Measurements from ENCODE around the gene ARHGEF28. TPM values are rescaled to one million over a fixed set of nuclear protein-coding genes. Genes with fewer than 3 reads are reported as not detected.

ARHGEF28 gene
- total RNA-seq, 2 experiments from 2014 or later, result not detected

GRCh38 chr5:73822989-73823339 is 197.0 kb downstream of the ARHGEF28 start:
- no peak for DNase-seq (ENCODE audit: low spot score)
- Histone ChIP-seq H4K20me1 (ENCODE audit: insufficient read depth, low read length) (no peaks in the 10 kb centered on the region), H3K36me3 (ENCODE audit: insufficient read depth, low read length) (no peaks in the 10 kb centered on the region), H3K27ac (ENCODE audit: low read depth, low read length, poor library complexity, severe bottlenecking) (no peak overlapping the region), H3K79me2 (ENCODE audit: insufficient read depth, low read depth, low read length) (no peaks in the 10 kb centered on the region), H3K4me1 (ENCODE audit: insufficient read depth, low read length, poor library complexity, severe bottlenecking) (no peaks in the 10 kb centered on the region), H3K4me3 (ENCODE audit: low read depth, low read length, poor library complexity, severe bottlenecking) (no peak overlapping the region), H3K9me2 (ENCODE audit: insufficient read depth, low read length) (no peaks in the 10 kb centered on the region), H3K9me3 (ENCODE audit: low read length) (no peaks in the 10 kb centered on the region), H2AFZ (ENCODE audit: low read length) (no peak overlapping the region), H3K4me2 (ENCODE audit: low read length) (no peak overlapping the region)
- no TSS peak for BruUV-seq (replicated peaks)
- POLR2A ChIA-PET, result interaction anchor here (0.6 kb wide), 1 partner anchor 20 kb away, joined by 3 read pairs; no protein-coding TSS in a partner anchor
- TF ChIP-seq EZH2phosphoT487 (IDR thresholded peaks at IDR 0.05; ENCODE audit: borderline replicate concordance, low read depth, low read length), result no peak
- TF ChIP-seq CTCF (conservative IDR thresholded peaks at IDR 0.05; ENCODE audit: low read length), result no peak
- CTCF ChIA-PET (ENCODE audit: unreplicated experiment), result no interaction called here
- intact Hi-C loops (cut with micrococcal nuclease; ENCODE audit: unreplicated experiment), result no loop called here

GRCh38 chr5:73823508-73823925 is 197.5 kb downstream of the ARHGEF28 start:
- ChIA-PET CTCF (ENCODE audit: unreplicated experiment) (no interaction called here), POLR2A (no interaction called here)
- no peak for DNase-seq (ENCODE audit: low spot score)
- H3K4me2 ChIP-seq (ENCODE audit: low read length), result no peak overlapping the region
- H2AFZ ChIP-seq (ENCODE audit: low read length), result no peak overlapping the region
- no TSS peak for BruUV-seq (replicated peaks)
- intact Hi-C loops (cut with micrococcal nuclease; ENCODE audit: unreplicated experiment), result no loop called here
- no peaks in the 10 kb centered on the region for H3K36me3 ChIP-seq (ENCODE audit: insufficient read depth, low read length)
- H3K4me1 ChIP-seq (ENCODE audit: insufficient read depth, low read length, poor library complexity, severe bottlenecking), result no peaks in the 10 kb centered on the region
- H3K27ac ChIP-seq (ENCODE audit: low read depth, low read length, poor library complexity, severe bottlenecking), result no peak overlapping the region
- no peaks in the 10 kb centered on the region for H3K9me3 ChIP-seq (ENCODE audit: low read length)
- no peak overlapping the region for H3K4me3 ChIP-seq (ENCODE audit: low read depth, low read length, poor library complexity, severe bottlenecking)
- no peaks in the 10 kb centered on the region for H4K20me1 ChIP-seq (ENCODE audit: insufficient read depth, low read length)
- H3K9me2 ChIP-seq (ENCODE audit: insufficient read depth, low read length), result no peaks in the 10 kb centered on the region
- TF ChIP-seq CTCF (conservative IDR thresholded peaks at IDR 0.05; ENCODE audit: low read length) (no peak), EZH2phosphoT487 (IDR thresholded peaks at IDR 0.05; ENCODE audit: borderline replicate concordance, low read depth, low read length) (no peak)
- no peaks in the 10 kb centered on the region for H3K79me2 ChIP-seq (ENCODE audit: insufficient read depth, low read depth, low read length)

- Histone ChIP-seq H2AFZ (ENCODE audit: low read length) (no peak overlapping the region), H3K9me3 (ENCODE audit: low read length) (no peaks in the 10 kb centered on the region), H3K4me1 (ENCODE audit: insufficient read depth, low read length, poor library complexity, severe bottlenecking) (no peaks in the 10 kb centered on the region), H3K4me2 (ENCODE audit: low read length) (no peak overlapping the region), H4K20me1 (ENCODE audit: insufficient read depth, low read length) (no peaks in the 10 kb centered on the region), H3K4me3 (ENCODE audit: low read depth, low read length, poor library complexity, severe bottlenecking) (no peak overlapping the region), H3K36me3 (ENCODE audit: insufficient read depth, low read length) (no peaks in the 10 kb centered on the region), H3K79me2 (ENCODE audit: insufficient read depth, low read depth, low read length) (no peaks in the 10 kb centered on the region), H3K27ac (ENCODE audit: low read depth, low read length, poor library complexity, severe bottlenecking) (no peak overlapping the region), H3K9me2 (ENCODE audit: insufficient read depth, low read length) (no peaks in the 10 kb centered on the region)
- ChIA-PET CTCF (ENCODE audit: unreplicated experiment) (no interaction called here), POLR2A (no interaction called here)
- DNase-seq (ENCODE audit: low spot score), result no peak
- BruUV-seq (replicated peaks), result no TSS peak
- intact Hi-C loops (cut with micrococcal nuclease; ENCODE audit: unreplicated experiment), result no loop called here
- no peak for TF ChIP-seq CTCF (conservative IDR thresholded peaks at IDR 0.05; ENCODE audit: low read length)
- TF ChIP-seq EZH2phosphoT487 (IDR thresholded peaks at IDR 0.05; ENCODE audit: borderline replicate concordance, low read depth, low read length), result no peak
These were observed 199.2 kb downstream of the ARHGEF28 start for GRCh38 chr5:73825199-73825598.

All from OCI-LY7 (cell line).